Loucy (cell line): ENCODE results near the gene OR52K2.

Experiments used
- CTCF ChIP-seq: fragments of 200-600 bp; sonication (generic); conservative IDR thresholded peaks from 2 replicates; pipeline ENCODE4 v1.5.1; 2014; ENCODE audit warnings: mild to moderate bottlenecking, antibody characterized with exemption, low read length
- EZH2phosphoT487 ChIP-seq: fragments of 200-600 bp; IDR thresholded peaks from 2 replicates; pipeline ENCODE4 v1.6.1; 2018; ENCODE audit warnings: antibody characterized with exemption, mild to moderate bottlenecking, moderate library complexity, borderline replicate concordance

- TF ChIP-seq CTCF: no peak
- TF ChIP-seq EZH2phosphoT487: no peak
Observed at GRCh38 chr11:4480577-4481239, 31.6 kb downstream of the OR52K2 start.
